Activated CD4-positive, alpha-beta T cell treated with anti-CD3 and anti-CD28 coated beads, Interleukin-2, Interleukin-6, amounts not matched to agents 100 ng/mL and 50 ng/mL, durations not matched to agents 16 hours and 8 hours (primary cell): ENCODE measurements around the gene SYNDIG1.

Experiments used
- DNase-seq: peaks from one replicate; pipeline ENCODE4 v3.0.0-alpha.2; 2020

The SYNDIG1 gene

DNA sequence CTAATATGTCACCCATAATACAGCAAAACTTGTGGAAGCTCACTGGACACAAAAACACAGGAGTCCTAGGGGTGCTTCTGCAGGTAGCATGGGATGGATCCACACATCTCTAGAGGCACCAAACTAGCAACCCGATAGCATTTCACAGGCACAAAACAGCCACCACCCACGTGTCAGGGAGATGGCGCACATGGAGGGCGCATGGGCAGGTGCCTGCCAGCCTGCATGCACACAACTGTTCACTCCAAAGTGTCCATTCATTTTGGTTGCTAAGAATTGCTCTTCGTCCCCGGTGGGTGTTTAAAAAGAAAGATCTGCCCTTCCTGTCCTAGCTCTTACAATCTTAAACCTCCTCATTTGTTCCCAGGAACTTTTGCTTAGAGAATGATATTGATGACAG lies 171.3 kb downstream of the SYNDIG1 start:
- no peak for DNase-seq

DNA sequence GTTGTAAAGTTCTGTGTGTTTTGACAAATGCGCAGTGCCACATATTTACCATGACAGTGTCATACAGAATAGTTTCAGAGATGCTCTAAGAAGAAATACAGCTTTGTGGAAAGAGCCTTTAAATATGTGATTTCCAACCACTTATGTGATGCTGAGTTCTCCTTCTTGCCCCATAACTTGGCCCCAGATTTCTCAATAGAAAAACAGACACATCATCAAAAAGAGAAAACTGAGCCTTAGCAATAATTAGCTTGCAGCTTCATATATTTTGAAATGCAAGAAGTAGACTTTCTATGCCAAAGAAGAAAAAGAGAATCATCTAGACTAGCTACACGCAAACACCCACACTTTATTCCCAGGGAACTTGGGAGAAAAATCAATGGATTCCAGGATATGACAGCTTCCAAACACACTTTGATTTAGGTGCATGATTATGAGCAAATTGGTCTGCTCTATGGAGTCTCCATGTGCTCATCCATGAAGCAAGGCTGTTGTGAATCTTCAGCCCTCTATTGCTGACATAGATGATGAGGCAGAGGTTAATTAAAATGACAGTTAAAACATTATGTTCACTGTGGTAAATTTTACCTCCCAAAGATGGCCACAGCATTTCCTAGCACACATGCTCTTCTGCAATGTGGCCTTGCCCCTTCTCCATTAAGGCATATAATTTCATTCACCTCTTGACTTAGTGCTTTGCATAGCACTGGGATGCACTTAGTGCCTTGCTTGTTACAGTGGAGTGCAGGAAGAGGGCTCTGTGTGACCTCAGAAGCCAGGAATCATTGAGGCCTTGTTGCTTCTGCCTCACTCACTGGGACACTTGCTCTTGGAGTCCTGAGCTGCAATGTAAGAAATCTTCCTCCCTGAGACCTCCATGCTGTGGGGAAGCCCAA lies 174.6 kb downstream of the SYNDIG1 start:
- no peak for DNase-seq

DNA sequence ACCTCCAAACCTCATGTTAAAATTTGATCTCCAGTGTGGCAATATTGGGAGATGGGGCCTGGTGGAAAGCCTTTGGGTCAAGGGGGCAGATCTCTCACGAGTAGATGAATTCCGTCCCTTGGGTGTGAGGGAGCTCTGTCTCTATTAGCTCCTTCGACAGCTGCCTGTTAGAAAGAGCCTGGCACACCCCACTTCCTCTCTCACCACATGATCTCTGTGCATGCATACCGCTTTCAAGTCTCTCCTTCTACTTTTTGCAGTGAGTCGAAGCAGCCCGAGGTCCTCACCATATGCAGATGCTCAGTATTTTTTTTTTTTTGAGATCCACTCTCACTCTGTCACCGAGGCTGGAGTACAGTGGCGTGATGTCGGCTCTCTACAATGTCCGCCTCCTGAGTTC lies 176.9 kb downstream of the SYNDIG1 start:
- no peak for DNase-seq

DNA sequence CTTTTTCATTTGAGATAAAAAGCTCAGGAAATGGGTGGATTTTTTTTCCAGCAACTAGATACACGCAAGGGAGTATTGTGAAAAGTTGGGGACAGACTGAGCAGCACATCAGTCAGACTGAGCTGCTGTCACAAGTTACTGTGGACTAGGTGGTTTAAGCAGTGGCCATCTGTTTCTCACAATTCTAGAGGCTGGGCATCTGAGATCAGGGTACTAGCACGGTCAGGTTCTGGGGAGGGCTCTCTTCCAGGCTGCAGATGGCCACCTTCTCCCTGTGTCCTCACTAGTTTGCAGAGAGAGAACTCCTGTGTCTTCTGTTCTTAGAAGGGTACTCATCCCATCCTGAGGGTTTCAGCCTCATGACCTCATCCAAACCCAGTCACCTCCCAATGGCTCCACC lies 178.3 kb downstream of the SYNDIG1 start:
- no peak for DNase-seq

DNA sequence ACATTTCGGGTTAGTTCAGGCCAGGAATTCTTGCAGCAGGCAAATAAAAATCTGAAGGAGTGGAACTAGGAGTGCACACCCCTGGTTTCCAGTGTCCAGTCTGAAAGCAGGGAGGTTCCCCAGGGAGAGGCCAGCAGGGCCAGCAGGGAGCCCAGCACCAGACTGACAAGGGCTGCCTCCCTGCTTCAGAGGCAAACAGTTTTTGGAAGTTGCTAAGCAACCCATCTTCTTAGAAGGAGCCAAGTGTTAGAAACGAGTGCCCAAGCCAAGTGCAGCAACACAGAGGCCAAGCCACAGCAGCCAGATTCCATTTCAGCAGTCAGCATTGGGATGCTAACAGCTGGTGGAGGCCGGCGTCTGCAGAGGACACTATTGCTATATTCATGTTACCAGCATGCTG lies 179.1 kb downstream of the SYNDIG1 start:
- no peak for DNase-seq

DNA sequence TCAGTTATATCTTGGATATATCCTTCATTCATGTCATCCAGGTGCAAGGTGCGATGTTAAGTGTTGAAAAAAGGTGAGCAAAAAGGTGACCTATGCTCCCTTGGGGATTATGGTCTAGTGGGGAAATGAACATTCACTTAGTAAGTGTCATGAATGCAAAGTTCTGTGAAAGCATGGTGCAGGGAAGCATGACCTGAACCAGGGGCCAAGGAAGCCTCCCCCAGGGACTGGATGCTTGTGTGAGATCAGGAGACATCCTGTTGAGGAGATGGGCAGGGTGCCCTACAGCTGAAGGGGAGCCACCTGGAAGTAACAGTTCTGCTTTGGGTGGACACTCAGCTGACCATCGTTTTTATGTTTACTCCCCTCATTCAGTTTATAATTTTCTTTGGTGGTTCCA lies 179.5 kb downstream of the SYNDIG1 start:
- no peak for DNase-seq

DNA sequence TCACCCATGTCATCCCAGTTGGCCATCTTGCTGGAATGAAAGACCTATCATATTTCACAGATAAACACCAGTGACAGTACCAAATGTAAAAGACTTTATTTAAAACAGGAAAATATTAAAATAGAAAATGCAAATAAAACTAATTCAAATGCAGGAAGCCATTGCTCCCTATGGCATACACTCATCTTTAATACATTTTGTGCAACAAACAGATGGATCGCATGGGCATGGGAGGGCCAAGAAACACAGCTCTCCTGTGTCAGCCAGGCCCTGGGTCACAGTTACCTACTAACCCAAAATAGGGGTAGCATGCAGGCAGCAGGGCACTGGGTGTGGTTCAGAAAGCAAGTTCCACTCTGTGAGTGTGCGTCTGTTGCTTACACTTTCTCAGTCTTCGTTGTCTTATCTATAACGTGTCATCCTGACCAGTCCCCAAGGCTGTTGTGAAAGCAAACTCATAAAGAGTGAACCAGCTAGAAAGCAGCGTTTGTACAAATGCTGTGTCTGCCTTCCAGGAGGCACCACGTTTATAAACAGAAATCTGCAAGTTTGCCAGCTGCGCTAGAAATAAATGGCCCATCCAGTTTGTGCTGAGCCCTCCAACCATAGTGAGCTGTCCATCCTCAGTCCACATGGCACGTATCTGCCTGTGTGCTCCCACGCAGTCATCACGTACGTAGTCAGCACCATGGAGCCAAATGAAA lies 180.5 kb downstream of the SYNDIG1 start:
- no peak for DNase-seq

DNA sequence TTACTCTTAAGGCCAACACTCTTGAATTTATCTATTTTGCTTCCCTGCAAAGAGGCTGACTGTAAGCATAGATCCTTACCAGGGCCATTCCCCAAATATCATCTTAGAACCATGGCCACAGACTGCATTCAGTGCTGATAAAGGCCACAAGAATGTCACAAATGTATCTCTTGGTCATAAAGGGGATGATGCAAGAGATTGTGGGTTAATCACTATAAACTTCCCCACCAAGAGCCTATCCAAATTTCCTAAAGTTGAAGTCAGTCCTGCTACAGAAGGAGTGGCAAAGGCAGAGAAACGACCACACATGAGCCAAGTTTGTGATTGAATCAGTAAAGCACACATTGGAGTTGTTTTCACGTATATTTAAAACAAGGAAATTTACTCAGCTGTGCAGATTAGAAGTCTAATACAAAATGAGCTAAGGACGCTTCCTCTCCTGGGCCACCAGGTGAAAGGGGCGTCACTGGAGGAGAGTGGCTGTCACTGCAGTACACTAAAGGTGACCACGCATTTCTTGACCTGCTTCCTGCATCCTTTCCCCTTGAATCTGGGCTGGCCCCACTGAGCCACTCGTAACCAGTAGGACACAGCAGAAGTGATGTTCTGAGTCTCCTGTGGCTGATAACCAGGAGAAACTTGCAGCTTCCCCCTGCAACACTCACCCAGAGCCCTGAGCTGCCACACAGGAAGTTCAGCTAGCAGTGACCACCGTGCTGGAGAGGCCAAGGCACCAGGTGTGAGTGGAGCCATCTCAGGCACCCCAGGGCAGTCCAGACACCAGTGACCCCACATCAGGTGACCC lies 181.9 kb downstream of the SYNDIG1 start:
- no peak for DNase-seq

DNA sequence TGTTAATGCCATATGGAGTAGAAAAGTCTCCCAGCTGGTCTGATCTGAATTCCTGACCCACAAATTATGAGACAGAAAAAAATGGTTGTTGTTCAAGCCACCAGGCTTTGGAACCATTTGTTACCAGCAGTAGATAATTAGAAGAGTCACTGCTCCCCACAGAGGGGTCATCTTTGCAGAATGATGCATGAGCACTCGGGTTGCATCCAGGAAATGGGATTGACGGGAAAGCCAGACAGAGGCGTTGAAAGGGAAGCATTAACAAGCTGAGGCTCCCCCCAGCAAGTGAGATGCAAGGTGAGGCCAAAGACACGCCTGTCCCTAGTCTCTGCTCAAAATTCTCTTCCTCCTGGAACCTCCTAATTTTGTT lies 182.5 kb downstream of the SYNDIG1 start:
- no peak for DNase-seq

DNA sequence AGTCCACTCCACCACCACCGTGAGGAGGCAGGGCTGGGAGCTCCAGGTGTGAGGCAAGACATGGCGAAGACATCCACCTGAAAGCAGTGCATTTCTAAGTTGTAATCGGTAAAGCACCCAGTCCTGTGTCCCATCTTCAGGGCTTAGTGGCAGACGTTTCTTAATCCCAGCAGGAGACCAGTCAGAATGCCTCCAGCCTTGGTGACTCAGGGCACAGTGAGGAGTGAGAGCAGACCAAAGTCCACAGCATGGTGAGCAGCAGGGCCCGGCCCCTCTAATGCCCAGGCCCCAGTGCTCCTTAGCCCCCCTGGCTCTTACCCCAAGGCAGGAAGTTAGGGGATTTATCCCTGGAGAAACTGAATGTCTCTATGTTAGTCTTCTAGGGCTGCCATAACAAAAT lies 183.9 kb downstream of the SYNDIG1 start:
- no peak for DNase-seq

DNA sequence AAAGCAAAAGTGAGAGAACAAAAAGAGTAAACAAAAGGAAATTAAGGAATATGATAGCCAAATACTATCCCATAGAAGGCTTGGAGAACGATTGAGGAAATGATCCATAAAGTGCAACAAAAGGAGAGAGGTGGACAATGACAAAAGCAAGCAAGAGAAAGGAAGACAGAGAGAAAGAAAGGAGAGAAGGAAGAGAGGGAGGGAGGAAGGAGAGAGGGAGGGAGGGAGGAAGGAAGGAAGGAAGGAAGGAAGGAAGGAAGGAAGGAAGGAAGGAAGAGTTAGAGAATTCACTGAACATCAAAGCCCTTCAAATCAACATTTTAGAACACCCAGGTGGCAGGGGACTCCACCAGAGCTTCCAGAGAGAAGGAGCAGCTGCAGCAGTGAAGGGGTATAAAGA lies 185.0 kb downstream of the SYNDIG1 start:
- no peak for DNase-seq

DNA sequence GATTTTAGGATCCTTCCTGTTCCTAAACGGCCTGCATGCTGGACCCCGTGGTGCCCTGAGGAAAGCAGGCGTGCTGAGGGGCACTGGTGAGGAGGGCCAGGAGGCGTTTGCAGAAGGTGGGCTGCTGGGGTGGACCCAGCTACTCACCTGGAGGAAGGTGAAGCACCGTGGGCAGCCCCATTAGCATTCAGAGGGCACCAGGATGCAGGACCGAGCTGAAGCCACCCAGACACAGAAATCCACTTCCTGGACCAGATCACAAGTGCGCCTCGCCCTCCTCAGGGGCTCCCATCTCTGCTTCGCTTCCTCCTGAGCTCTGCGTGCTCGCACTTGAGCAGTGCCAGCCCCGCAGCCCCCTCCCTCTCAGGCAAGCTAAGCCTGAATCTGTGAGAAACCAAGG lies 187.0 kb downstream of the SYNDIG1 start:
- DNase-seq: no peak

DNA sequence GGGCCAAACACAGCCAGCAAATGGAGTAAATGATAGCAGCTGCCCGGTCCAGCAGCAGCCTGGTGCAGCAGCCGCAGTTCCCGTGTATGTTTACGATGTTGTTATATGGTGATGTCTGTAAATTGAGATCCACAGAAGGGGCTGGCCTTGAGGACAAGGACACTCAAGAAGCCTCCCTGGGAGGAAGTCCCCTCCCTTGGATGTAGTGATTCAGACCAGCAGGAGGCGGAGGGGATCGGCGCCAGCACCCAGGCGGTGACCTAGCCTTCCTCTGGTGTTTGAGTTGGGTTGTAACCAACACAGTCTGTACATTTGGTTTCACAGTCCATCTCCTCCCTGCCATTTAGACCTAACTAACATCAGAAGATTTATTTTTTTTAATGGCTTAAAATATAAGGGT lies 187.8 kb downstream of the SYNDIG1 start:
- DNase-seq: no peak

DNA sequence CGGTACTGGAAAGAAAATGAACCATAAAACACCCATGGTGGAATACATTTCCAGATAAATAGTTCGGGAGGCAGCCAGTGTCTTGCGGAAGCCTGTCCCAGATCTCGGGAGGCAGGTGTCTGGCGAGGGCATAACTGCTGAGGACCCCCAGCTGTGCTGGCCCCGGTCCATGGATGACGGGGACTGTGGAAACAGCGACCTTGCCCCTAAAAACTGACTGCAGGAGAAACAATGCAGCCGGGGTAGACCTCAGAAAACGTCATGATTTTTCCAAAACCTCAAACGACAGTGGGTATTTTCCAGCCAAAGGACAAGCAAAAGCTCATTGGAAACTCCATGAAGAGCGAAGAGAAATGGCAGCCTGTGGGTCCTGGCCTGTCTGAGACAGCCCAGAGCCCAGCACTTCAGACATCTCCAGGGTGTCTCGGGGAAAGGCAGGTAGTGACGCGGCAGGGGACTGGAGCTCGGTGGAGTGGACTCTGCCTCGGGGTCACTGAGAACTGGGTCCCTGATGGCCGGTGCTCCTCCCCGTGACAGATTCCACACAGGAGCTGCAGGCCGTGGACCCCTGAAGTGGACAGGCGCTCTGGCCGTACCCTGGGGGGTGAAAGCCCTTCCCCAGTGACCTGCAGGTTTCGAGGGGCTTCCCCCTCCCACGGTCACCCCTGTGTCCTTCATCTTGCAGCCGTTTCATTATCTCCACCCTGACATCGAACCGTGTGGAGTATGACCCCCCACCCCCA lies 188.6 kb downstream of the SYNDIG1 start:
- DNase-seq: no peak

DNA sequence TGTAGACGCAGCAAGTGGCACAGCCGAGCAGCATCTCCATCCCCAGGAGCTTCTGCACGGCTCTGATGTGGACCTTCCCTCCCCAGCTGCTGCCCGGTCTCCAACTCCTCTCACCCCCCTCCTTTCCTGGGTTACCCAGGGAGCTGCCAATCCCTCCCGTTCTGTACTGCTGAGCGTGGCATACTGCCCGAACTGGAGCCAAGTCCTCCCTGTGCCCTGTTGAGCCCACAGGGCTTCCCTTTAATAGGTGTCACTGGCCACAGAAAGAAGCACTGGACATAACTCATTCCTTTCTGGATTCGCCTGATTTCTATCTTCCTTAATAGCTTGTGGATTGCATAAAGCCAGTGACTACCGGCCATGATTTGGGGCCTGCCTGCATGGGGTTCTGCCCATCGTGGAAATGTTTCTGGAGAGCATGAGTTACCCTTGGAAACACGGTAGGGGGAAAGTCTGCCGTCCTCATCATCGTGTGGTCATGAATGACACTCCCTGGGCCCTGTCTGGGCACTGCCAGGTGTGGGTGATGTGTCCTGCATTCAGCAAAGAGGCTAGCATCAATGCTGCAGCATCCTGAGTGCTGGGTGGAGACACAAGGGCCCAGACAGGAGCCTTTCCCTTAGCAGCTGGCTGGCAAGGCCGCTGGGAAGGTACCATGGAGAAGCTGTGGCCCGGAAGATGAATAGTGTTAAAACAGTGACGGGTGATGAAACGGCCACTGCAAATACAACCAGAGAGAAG lies 189.7 kb downstream of the SYNDIG1 start:
- DNase-seq: no peak

DNA sequence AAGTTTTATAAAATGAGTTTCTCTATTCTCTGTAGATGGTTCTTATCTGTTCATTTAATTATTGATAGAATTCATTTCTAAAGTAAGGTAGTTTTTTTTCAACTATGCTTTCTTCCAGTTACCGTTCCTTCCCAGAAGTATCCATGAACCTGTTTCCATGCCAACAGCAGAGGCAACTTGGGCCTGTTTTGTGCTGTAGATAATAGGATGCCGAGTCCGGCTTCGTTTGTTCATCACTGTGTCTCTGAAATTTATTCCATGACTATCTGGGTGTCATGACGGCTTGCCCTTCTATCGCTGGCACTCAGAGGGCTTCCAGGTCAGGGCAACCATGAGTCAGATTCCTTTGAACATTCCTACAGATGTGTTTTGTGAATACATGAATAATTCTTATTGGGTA lies 190.4 kb downstream of the SYNDIG1 start:
- DNase-seq: no peak

DNA sequence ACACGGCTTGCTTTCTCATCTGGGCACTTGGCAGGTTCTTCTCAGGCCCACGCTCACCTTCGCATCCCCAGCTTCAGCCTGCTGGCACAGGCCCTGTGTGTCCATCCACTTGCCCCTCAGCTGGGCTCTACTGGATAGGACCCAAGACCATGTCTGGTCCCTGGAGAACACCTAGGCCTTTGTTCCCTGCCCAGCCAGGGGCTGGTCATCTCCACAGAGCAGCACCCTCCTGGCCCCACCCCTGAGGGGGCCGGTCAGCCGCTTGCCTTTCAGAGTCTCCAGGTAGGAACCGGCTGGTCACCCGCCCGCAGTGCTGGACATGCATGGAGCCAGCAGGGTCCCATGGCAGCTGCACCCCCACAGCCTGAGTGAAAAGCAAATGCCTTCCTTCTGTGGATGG lies 191.2 kb downstream of the SYNDIG1 start:
- no peak for DNase-seq

DNA sequence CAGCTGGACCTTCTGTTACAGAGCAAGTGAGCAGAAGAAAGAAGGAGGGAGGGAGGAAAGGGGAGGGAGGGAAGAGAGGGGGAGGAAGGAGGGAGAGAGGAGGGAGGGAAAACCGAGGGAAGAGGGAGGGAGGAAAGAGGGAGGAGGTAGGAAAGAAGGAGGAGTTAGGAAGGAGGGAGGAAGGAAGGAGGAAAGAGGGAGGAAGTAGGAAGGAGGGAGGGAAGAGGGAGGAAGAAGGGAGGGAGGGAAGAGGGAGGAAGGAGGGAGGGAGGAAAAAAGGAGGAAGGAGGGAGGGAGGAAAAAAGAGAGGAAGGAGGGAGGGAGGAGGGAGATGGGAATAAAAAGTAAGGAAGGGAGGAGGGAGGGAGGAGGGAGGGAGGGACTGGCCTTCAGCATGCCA lies 191.8 kb downstream of the SYNDIG1 start:
- no peak for DNase-seq

DNA sequence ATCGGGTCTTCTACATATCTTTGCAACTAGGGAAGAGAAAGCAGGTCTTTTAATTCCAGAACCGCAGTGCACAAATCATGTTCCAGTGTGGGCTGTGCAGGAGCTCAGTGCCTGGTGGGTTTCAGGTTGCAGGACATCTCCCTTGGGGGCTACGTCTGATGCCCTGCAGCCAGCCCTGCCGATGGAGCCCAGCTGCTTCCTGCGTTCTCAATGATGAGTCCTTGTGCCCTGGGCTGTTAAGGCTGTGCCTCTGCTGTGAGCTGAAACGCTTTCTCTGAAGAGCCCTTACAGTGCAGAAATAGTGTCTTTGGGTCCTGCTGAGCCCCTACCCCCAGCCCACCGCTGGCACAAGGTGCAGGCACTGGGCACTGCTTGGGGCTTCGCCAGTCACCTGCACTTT lies 192.9 kb downstream of the SYNDIG1 start:
- no peak for DNase-seq

DNA sequence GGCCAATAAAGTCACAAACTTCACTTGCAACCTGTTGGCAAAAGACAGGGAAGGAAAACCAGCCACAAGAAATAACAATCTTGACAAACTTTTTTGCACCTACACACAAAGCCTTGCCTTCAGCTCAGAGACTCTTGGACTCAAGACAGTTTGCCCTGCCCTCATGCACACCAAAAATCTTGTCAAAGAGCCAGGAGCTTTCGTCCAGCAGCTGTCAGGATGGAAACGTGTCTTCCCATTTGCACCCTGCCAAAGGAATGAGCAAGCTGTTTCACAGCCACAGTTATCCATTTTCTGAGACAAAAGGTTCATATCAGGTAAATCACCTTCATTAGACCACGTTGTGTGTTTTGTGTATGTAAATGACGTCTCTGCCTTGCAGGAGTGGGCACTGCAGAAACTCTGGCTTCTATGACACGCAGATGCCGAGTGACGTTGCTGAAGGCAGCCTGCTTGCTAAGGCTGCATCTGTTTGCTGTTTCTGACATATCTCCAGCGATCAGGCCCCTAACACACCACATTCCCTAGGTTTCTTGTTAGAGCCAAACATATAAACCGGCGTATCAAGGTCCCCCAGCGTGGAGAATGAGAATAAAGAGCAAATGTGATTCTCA lies 193.4 kb downstream of the SYNDIG1 start:
- no peak for DNase-seq

DNA sequence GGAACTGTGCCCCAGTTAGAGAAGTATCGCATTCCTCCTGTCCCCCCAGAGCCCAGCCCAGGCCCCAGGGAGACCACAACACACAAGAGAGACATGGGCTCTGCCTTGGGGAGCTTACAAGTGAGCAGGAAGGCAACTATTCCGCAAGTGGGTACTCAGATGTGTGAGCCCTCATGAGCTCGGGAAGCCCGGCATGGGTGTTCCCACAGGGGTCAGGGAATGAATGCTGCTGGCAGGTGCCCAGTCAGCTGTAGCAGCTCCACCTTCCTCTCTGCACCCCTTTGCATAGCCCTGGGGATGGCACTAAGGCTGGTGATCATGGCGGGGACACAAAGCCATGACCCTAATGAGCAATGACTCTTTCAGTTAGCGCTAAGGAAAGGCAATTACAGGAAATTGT lies 194.1 kb downstream of the SYNDIG1 start:
- DNase-seq: no peak
